WTC11 (cell line): ENCODE results near the gene VMAC. TPM values are rescaled to one million over a fixed set of nuclear protein-coding genes. Genes with fewer than 3 reads are reported as not detected.
"Not testable (repeated sequence)": the region's sequence is repeated elsewhere in the genome, so short reads cannot be mapped to it uniquely, and the experiment has no call there.

Experiments
- ATAC-seq: fragments of 200-7000 bp; cut with Tn5 transposase; 2 replicates; pipeline ENCODE4 v1.10.0; 2021; ENCODE audit warnings: mild to moderate bottlenecking, moderate library complexity
- Bru-seq: library from RNA; stranded (reverse); fragments of 400-500 nt; gene quantifications from one replicate; lab custom pipeline; 2021; lab: Mats Ljungman, UMichigan
- CTCF ChIA-PET: fragments of 300-600 bp; sonication (Branson Sonifier 250); formaldehyde crosslinking; loops from one replicate; lab custom pipeline; 2021; ENCODE audit warnings: antibody characterized with exemption; lab: Charles Lee
- POLR2A ChIA-PET: fragments of 350-600 bp; sonication (Branson Sonifier 250); formaldehyde crosslinking; loops from one replicate; lab custom pipeline; 2021; ENCODE audit warnings: antibody characterized with exemption; lab: Charles Lee
- DNase-seq: peaks from one replicate; pipeline ENCODE4 v3.0.0; 2021; ENCODE audit warnings: low spot score
- H3K27ac Mint-ChIP-seq: 2 replicates; pipeline ENCODE4 v1.8.0; 2021; ENCODE audit warnings: mixed read lengths
- H3K27me3 Mint-ChIP-seq: 2 replicates; pipeline ENCODE4 v1.8.0; 2021; ENCODE audit warnings: low read depth, mild to moderate bottlenecking, moderate library complexity, mixed read lengths
- H3K36me3 Mint-ChIP-seq: 2 replicates; pipeline ENCODE4 v1.8.0; 2021; ENCODE audit warnings: mixed read lengths
- H3K4me1 Mint-ChIP-seq: 2 replicates; pipeline ENCODE4 v1.8.0; 2022; ENCODE audit warnings: mixed read lengths
- H3K4me3 Mint-ChIP-seq: 2 replicates; pipeline ENCODE4 v1.8.0; 2021; ENCODE audit warnings: mild to moderate bottlenecking, moderate library complexity, mixed read lengths
- H3K9me3 Mint-ChIP-seq: 2 replicates; pipeline ENCODE4 v1.8.0; 2021; ENCODE audit warnings: mixed read lengths
- ATF1 ChIP-seq: sonication (generic); formaldehyde crosslinking; IDR thresholded peaks from 2 replicates; pipeline ENCODE4 v1.8.1; 2023; ENCODE audit warnings: mild to moderate bottlenecking, moderate library complexity, missing genetic modification reagents
- ETV6 ChIP-seq: sonication (generic); formaldehyde crosslinking; IDR thresholded peaks from 2 replicates; pipeline ENCODE4 v1.8.1; 2022; ENCODE audit warnings: mild to moderate bottlenecking, missing genetic modification reagents
- FOXK1 ChIP-seq: sonication (generic); formaldehyde crosslinking; IDR thresholded peaks from 2 replicates; pipeline ENCODE4 v1.8.0; 2022; ENCODE audit warnings: mild to moderate bottlenecking, moderate library complexity, missing genetic modification reagents
- FOXP1 ChIP-seq: sonication (generic); formaldehyde crosslinking; IDR thresholded peaks from 2 replicates; pipeline ENCODE4 v1.8.0; 2022; ENCODE audit warnings: missing genetic modification reagents, mild to moderate bottlenecking, moderate library complexity, borderline replicate concordance
- FOXP4 ChIP-seq: sonication (generic); formaldehyde crosslinking; IDR thresholded peaks from 2 replicates; pipeline ENCODE4 v1.8.0; 2022; ENCODE audit warnings: mild to moderate bottlenecking, missing genetic modification reagents
- NFYB ChIP-seq: sonication (generic); formaldehyde crosslinking; conservative IDR thresholded peaks from 2 replicates; pipeline ENCODE4 v1.8.0; 2022; ENCODE audit warnings: low read depth, missing genetic modification reagents
- SMAD3 ChIP-seq: sonication (generic); formaldehyde crosslinking; IDR thresholded peaks from 2 replicates; pipeline ENCODE4 v1.8.0; 2022; ENCODE audit warnings: missing genetic modification reagents, mild to moderate bottlenecking, borderline replicate concordance
- SP1 ChIP-seq: sonication (generic); formaldehyde crosslinking; conservative IDR thresholded peaks from 2 replicates; pipeline ENCODE4 v1.8.1; 2022; ENCODE audit warnings: missing genetic modification reagents
- TCF7 ChIP-seq: sonication (generic); formaldehyde crosslinking; IDR thresholded peaks from 2 replicates; pipeline ENCODE4 v1.8.0; 2022; ENCODE audit warnings: mild to moderate bottlenecking, low read depth, missing genetic modification reagents, moderate library complexity
- ZNF138 ChIP-seq: sonication (generic); formaldehyde crosslinking; conservative IDR thresholded peaks from 2 replicates; pipeline ENCODE4 v1.8.1; 2022; ENCODE audit warnings: mild to moderate bottlenecking, moderate library complexity, missing genetic modification reagents
- long read RNA-seq, 3 experiments: library from RNA in 1 of 3; library from capped mRNA in 1 of 3; library from polyadenylated mRNA in 1 of 3; unstranded in 2 of 3; stranded (forward) in 1 of 3; transcript quantifications; one replicate each; pipeline ENCODE4 v2.0.0, GENCODE V29; 2021
- total RNA-seq: library from RNA; stranded (reverse); gene quantifications from 3 replicates; pipeline ENCODE4 v1.2.3, GENCODE V29; 2021
- TF ChIP-seq, protein P1 (sequence below): sonication (generic); formaldehyde crosslinking; IDR thresholded peaks from 2 replicates; pipeline ENCODE4 v1.8.1; 2022; ENCODE audit warnings: mild to moderate bottlenecking, moderate library complexity, missing genetic modification reagents
- TF ChIP-seq, protein P2 (sequence below): sonication (generic); formaldehyde crosslinking; IDR thresholded peaks from 2 replicates; pipeline ENCODE4 v1.8.1; 2023; ENCODE audit warnings: mild to moderate bottlenecking, moderate library complexity, missing genetic modification reagents
- TF ChIP-seq, protein P3 (sequence below): fragments of 250-450 bp; sonication (Bioruptor Pico); IDR thresholded peaks from 2 replicates; pipeline ENCODE4 v1.9.0; 2021; ENCODE audit warnings: moderate library complexity, mild to moderate bottlenecking, inconsistent platforms, borderline replicate concordance

Gene VMAC, protein sequence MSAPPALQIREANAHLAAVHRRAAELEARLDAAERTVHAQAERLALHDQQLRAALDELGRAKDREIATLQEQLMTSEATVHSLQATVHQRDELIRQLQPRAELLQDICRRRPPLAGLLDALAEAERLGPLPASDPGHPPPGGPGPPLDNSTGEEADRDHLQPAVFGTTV
- total RNA-seq (2.5 to 3.3 TPM (median 3.3 TPM) in 3 replicates), Bru-seq, nascent RNA (percentile 57 among the genes with signal in this experiment)
- long read RNA-seq, experiment 1, partial matches to known transcripts = 0 of 1 reads
- long read RNA-seq, experiment 1, other reads (novel, unspliced or antisense) = 0 of 1 reads
- long read RNA-seq, experiment 2, partial matches to known transcripts = 0 of 3 reads
- long read RNA-seq, experiment 2, other reads (novel, unspliced or antisense) = 1 of 3 reads
- long read RNA-seq, experiment 3 = 0 reads

DNA sequence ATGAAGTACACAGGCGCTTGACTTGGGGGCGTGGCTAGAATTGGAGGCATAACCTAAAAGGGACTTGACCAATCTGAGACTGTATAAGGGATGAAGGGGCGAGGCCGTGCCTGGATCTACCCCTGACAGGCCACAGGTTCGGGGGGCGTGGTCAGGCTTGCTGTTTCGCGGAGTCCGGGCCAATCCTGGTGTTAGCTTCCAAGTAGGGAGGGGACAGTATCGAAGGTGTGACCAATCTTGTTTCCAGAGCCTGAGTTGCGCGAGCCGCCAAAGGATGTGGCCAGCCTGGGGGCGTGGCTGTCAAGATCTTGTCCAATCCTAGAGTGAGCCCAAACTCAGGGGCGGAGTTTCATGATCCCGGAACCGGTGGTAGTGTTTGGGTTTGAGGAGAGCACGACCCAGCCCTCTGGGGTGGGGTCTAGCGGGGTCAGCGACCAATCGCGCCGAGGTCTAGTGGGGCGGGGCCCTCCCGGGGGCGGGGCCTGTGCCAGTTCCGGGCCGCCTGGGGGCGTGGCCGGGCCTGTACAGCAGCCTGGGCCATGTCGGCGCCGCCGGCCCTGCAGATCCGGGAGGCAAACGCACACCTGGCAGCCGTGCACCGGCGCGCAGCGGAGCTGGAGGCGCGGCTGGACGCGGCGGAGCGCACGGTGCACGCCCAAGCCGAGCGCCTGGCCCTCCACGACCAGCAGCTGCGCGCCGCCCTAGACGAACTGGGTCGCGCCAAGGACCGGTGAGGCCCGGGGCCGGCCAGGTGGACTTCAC is at the start of gene VMAC:
Gene VMAC, plus strand, starts transcription at position 521 of the 762 bp plus-strand sequence. Its CDS starts 19 bp downstream, at position 540.
- ATAC-seq = peak; percentile 89
- H3K27ac Mint-ChIP-seq = peak within 1 kb of the TSS; percentile 99
- CTCF ChIA-PET = interaction anchor here (0.5 to 5.3 kb wide), 14 partner anchors 16 to 314 kb away, joined by 3 to 83 read pairs (median 4); partner anchors contain the start of genes DUS3L and NRTN
- no peak for TF ChIP-seq TCF7 (CRISPR knock-in tag)
- TF ChIP-seq SMAD3 (CRISPR knock-in tag) = 0 out of 2 replicates have a peak, but pooled peaks have one; percentile 52
- TF ChIP-seq, protein P1, sequence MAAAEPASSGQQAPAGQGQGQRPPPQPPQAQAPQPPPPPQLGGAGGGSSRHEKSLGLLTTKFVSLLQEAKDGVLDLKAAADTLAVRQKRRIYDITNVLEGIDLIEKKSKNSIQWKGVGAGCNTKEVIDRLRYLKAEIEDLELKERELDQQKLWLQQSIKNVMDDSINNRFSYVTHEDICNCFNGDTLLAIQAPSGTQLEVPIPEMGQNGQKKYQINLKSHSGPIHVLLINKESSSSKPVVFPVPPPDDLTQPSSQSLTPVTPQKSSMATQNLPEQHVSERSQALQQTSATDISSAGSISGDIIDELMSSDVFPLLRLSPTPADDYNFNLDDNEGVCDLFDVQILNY (CRISPR knock-in tag) = no peak
- TF ChIP-seq FOXK1 (CRISPR knock-in tag) = peak; percentile 27; the same call in 1 of the 2 replicates
- TF ChIP-seq, protein P2, sequence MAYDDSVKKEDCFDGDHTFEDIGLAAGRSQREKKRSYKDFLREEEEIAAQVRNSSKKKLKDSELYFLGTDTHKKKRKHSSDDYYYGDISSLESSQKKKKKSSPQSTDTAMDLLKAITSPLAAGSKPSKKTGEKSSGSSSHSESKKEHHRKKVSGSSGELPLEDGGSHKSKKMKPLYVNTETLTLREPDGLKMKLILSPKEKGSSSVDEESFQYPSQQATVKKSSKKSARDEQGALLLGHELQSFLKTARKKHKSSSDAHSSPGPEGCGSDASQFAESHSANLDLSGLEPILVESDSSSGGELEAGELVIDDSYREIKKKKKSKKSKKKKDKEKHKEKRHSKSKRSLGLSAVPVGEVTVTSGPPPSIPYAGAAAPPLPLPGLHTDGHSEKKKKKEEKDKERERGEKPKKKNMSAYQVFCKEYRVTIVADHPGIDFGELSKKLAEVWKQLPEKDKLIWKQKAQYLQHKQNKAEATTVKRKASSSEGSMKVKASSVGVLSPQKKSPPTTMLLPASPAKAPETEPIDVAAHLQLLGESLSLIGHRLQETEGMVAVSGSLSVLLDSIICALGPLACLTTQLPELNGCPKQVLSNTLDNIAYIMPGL (CRISPR knock-in tag) = no peak
- TF ChIP-seq, protein P3, sequence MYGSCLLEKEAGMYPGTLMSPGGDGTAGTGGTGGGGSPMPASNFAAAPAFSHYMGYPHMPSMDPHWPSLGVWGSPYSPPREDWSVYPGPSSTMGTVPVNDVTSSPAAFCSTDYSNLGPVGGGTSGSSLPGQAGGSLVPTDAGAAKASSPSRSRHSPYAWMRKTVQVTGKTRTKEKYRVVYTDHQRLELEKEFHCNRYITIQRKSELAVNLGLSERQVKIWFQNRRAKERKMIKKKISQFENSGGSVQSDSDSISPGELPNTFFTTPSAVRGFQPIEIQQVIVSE = no peak
- TF ChIP-seq ETV6 = peak; percentile 76
- peak; percentile 68; the same call in 1 of the 2 replicates for TF ChIP-seq SP1 (CRISPR knock-in tag)
- TF ChIP-seq FOXP1 (CRISPR knock-in tag) = peak; percentile 81; the same call in 1 of the 2 replicates
- TF ChIP-seq ATF1 (CRISPR knock-in tag) = 0 out of 2 replicates have a peak, but pooled peaks have one; percentile 43
- TF ChIP-seq FOXP4 (CRISPR knock-in tag) = peak; percentile 79
- TF ChIP-seq NFYB (CRISPR knock-in tag) = peak; percentile 53
- no peak for TF ChIP-seq ZNF138
- TF ChIP-seq, all 79 proteins: peak for 8
- POLR2A ChIA-PET = interaction anchor here (0.5 to 2.6 kb wide), 9 partner anchors 11 to 1165 kb away, joined by 3 to 18 read pairs (median 4); partner anchors contain the start of gene ZNF557
- Mint-ChIP-seq H3K9me3 (no peaks in the 10 kb centered on the region), H3K4me1 (peaks cover 4% of the 10 kb centered on the region), H3K4me3 (peak within 1 kb of the TSS; percentile 93), H3K27me3 (no peaks in the 10 kb centered on the region), H3K36me3 (peaks cover 11% of the 10 kb centered on the region)
- DNase-seq = peak; percentile 100

DNA sequence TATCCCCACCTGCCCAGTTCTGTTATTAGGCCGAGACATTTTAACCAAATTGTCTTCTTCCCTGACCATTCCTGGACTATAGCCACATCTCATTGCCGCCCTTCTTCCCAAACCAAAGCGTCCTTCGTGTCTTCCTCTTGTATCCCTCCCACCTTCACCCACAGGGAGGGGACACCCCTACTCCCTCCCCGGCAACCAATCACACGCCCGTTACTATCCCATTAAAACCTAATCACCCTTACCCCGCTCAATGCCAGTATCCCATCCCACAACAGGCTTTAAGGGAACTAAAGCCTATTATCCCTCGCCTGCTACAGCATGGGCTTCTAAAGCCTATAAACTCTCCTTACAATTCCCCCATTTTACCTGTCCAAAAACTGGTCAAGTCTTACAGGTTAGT is 49.5 kb upstream of the VMAC start:
- DNase-seq, H3K4me3 Mint-ChIP-seq, ATAC-seq, H3K27ac Mint-ChIP-seq, H3K36me3 Mint-ChIP-seq, H3K4me1 Mint-ChIP-seq, H3K27me3 Mint-ChIP-seq, POLR2A ChIA-PET, CTCF ChIA-PET, H3K9me3 Mint-ChIP-seq: not testable (repeated sequence)
